HepG2 (cell line): ENCODE data around the gene NCOR2. TPM values are rescaled to one million over a fixed set of nuclear protein-coding genes. Genes with fewer than 3 reads are reported as not detected.

Experiments used
- HNRNPLL ChIP-seq: fragments of 200-400 bp; formaldehyde crosslinking; IDR thresholded peaks from 2 replicates; pipeline ENCODE4 v1.6.1; 2017; ENCODE audit warnings: mild to moderate bottlenecking, low read depth, low read length; ENCODE audit not compliant: poor library complexity, severe bottlenecking
- JUN ChIP-seq: sonication (generic); formaldehyde crosslinking; IDR thresholded peaks from 2 replicates; pipeline ENCODE4 v1.4.0; 2020; ENCODE audit warnings: mild to moderate bottlenecking, missing genetic modification reagents
- KLF11 ChIP-seq: IDR thresholded peaks from 2 replicates; pipeline ENCODE4 v1.6.1; 2016; ENCODE audit warnings: missing compliant biosample characterization
- NAIF1 ChIP-seq: sonication (generic); formaldehyde crosslinking; IDR thresholded peaks from 2 replicates; pipeline ENCODE4 v1.5.0; 2020; ENCODE audit warnings: mild to moderate bottlenecking, missing genetic modification reagents, borderline replicate concordance
- RFX1 ChIP-seq: fragments of 450-650 bp; IDR thresholded peaks from 2 replicates; pipeline ENCODE4 v1.6.1; 2017
- SP5 ChIP-seq: IDR thresholded peaks from 2 replicates; pipeline ENCODE4 v1.6.1; 2016; ENCODE audit warnings: low read depth, borderline replicate concordance
- ZFP37 ChIP-seq: sonication (generic); formaldehyde crosslinking; IDR thresholded peaks from 2 replicates; pipeline ENCODE4 v1.4.0; 2020; ENCODE audit warnings: missing genetic modification reagents, borderline replicate concordance
- ZFX ChIP-seq: sonication (generic); formaldehyde crosslinking; IDR thresholded peaks from 2 replicates; pipeline ENCODE4 v1.4.0; 2020; ENCODE audit warnings: mild to moderate bottlenecking, low read depth, missing genetic modification reagents, moderate library complexity
- ZNF230 ChIP-seq: sonication (generic); formaldehyde crosslinking; IDR thresholded peaks from 2 replicates; pipeline ENCODE4 v1.4.0; 2020; ENCODE audit warnings: mild to moderate bottlenecking, missing genetic modification reagents
- ZNF335 ChIP-seq: sonication (generic); formaldehyde crosslinking; IDR thresholded peaks from 2 replicates; pipeline ENCODE4 v1.4.0; 2020; ENCODE audit warnings: missing genetic modification reagents
- ZNF446 ChIP-seq: sonication (generic); formaldehyde crosslinking; IDR thresholded peaks from 2 replicates; pipeline ENCODE4 v1.5.0; 2020; ENCODE audit warnings: mild to moderate bottlenecking, missing genetic modification reagents
- ZNF572 ChIP-seq: sonication (generic); formaldehyde crosslinking; IDR thresholded peaks from 2 replicates; pipeline ENCODE4 v1.5.1; 2020; ENCODE audit warnings: mild to moderate bottlenecking, missing genetic modification reagents
- ZNF589 ChIP-seq: sonication (generic); formaldehyde crosslinking; conservative IDR thresholded peaks from 2 replicates; pipeline ENCODE4 v1.8.0; 2022; ENCODE audit warnings: mild to moderate bottlenecking, moderate library complexity, missing genetic modification reagents
- ZNF644 ChIP-seq: IDR thresholded peaks from 2 replicates; pipeline ENCODE4 v1.6.1; 2016; ENCODE audit warnings: low read depth
- ZNF691 ChIP-seq: sonication (generic); formaldehyde crosslinking; IDR thresholded peaks from 2 replicates; pipeline ENCODE4 v1.4.0; 2020; ENCODE audit warnings: missing genetic modification reagents, low read depth, mild to moderate bottlenecking, borderline replicate concordance
- ZSCAN29 ChIP-seq: sonication (generic); formaldehyde crosslinking; conservative IDR thresholded peaks from 2 replicates; pipeline ENCODE4 v1.4.0; 2020; ENCODE audit warnings: mild to moderate bottlenecking, missing genetic modification reagents
- polyA plus RNA-seq, 8 experiments: library from polyadenylated mRNA; depleted of rRNA in 3 of 8; stranded (reverse) in 7 of 8; unstranded in 1 of 8; fragments of >200 nt; fragmentation: Illumina TruSeq in 4 of 8; extraction: Trizol in 4 of 8; gene quantifications; 2 replicates each; pipeline versions ENCODE4 v1.2.1 to v1.2.3, GENCODE V29; 2011 to 2016; ENCODE audit warnings: low read depth in 4 of 8, missing spikeins in 1 of 8, mixed read lengths in 1 of 8; ENCODE audit not compliant: insufficient read depth in 1 of 8
- total RNA-seq, 5 experiments: library from RNA; depleted of rRNA; stranded (reverse); fragments of >200 nt; fragmentation: Illumina TruSeq; extraction: Trizol; gene quantifications; 2 replicates each; pipeline ENCODE4 v1.2.3, GENCODE V29; 2016; ENCODE audit warnings: low read depth in 1 of 5
- TF ChIP-seq, protein P1 (sequence below): sonication (generic); formaldehyde crosslinking; IDR thresholded peaks from 2 replicates; pipeline ENCODE4 v1.4.0; 2020; ENCODE audit warnings: mild to moderate bottlenecking, missing genetic modification reagents
- TF ChIP-seq, protein P2 (sequence below): IDR thresholded peaks from 2 replicates; pipeline ENCODE4 v1.6.1; 2016; ENCODE audit warnings: missing biosample characterization, missing genetic modification reagents, low read depth
- TF ChIP-seq, protein P3 (sequence below): conservative IDR thresholded peaks from 2 replicates; pipeline ENCODE4 v1.6.1; 2018; ENCODE audit warnings: missing genetic modification reagents
- TF ChIP-seq, protein P4 (sequence below): sonication (generic); formaldehyde crosslinking; conservative IDR thresholded peaks from 2 replicates; pipeline ENCODE4 v1.8.0; 2022; ENCODE audit warnings: missing genetic modification reagents

NCOR2 gene
- total and polyA plus RNA-seq, 2 of the 13 experiments (the other 11 are each of a cell fraction or from before 2014, with no cell fraction given): 4.5 to 5.7 TPM

DNA sequence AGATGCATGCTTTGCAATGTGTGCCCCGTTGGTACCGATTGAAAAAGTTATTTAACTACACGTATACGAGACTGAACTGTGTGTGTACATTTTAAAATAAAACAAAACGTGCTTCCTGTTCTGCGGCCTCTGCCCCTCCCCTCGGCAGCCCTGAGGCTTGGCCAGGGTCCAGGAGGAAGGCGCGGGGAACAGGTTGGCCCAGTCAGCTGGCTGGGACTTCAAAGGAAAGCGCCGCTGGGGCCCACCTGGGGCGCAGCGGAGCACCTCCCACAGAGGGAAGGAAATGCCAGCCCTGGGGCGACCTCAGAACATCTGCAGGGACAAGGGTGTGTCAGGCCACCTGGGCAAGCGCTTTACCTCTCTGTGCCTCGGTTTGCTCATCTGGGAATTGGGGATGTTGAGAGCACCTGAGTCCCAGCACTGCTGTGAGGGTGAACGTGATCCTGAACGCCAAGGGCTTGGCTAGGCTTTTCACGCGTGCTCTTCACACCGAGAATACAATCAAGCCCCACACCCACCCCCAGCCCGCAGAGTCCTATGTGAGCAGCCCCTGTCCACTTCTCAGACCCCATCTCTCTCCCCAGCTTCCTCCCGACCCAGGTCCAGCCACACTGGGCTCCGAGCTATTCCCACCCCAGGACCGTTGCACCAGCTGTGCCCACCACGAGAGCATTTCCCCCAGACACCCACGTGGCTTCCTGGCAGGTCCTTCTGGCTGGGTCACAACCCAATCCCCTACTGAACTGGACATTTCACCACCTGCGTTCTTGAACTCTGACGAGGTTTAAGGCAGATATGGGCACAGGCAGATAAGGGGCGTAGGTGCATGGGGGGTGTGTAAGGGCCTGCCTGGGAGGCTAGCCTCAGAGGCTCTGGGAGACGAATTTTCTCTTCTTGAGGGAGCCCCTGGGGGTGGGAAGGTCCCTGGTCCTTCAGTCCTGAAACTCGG, 41.9 kb upstream of the NCOR2 start (continued):
- no peak for TF ChIP-seq ZFP37 (CRISPR knock-in tag)
- no peak for TF ChIP-seq ZNF335 (CRISPR knock-in tag)
- no peak for TF ChIP-seq ZFX (CRISPR knock-in tag)
- TF ChIP-seq ZNF230 (CRISPR knock-in tag): no peak
- TF ChIP-seq ZNF572 (CRISPR knock-in tag): no peak
- TF ChIP-seq, protein P1, sequence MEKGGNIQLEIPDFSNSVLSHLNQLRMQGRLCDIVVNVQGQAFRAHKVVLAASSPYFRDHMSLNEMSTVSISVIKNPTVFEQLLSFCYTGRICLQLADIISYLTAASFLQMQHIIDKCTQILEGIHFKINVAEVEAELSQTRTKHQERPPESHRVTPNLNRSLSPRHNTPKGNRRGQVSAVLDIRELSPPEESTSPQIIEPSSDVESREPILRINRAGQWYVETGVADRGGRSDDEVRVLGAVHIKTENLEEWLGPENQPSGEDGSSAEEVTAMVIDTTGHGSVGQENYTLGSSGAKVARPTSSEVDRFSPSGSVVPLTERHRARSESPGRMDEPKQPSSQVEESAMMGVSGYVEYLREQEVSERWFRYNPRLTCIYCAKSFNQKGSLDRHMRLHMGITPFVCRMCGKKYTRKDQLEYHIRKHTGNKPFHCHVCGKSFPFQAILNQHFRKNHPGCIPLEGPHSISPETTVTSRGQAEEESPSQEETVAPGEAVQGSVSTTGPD (CRISPR knock-in tag): no peak
- no peak for TF ChIP-seq KLF11 (CRISPR knock-in tag)
- peak; percentile 97 for TF ChIP-seq SP5 (CRISPR knock-in tag)
- 0 out of 2 replicates have a peak, but pooled peaks have one; percentile 24 for TF ChIP-seq ZSCAN29 (CRISPR knock-in tag)
- TF ChIP-seq RFX1: no peak
- 0 out of 2 replicates have a peak, but pooled peaks have one; percentile 12 for TF ChIP-seq ZNF589 (CRISPR knock-in tag)
- TF ChIP-seq, protein P2, sequence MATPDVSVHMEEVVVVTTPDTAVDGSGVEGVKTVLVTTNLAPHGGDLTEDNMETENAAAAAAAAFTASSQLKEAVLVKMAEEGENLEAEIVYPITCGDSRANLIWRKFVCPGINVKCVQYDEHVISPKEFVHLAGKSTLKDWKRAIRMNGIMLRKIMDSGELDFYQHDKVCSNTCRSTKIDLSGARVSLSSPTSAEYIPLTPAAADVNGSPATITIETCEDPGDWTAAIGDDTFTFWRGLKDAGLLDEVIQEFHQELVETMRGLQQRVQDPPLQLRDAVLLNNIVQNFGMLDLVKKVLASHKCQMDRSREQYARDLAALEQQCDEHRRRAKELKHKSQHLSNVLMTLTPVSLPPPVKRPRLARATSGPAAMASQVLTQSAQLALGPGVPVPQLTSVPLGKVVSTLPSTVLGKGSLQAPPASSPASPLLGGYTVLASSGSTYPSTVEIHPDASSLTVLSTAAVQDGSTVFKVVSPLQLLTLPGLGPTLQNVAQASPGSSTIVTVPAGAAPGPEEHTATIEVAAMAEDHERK (CRISPR knock-in tag): no peak
- peak; percentile 0 for TF ChIP-seq HNRNPLL
- TF ChIP-seq ZNF446 (CRISPR knock-in tag): no peak
- TF ChIP-seq NAIF1: no peak
- TF ChIP-seq, protein P3, sequence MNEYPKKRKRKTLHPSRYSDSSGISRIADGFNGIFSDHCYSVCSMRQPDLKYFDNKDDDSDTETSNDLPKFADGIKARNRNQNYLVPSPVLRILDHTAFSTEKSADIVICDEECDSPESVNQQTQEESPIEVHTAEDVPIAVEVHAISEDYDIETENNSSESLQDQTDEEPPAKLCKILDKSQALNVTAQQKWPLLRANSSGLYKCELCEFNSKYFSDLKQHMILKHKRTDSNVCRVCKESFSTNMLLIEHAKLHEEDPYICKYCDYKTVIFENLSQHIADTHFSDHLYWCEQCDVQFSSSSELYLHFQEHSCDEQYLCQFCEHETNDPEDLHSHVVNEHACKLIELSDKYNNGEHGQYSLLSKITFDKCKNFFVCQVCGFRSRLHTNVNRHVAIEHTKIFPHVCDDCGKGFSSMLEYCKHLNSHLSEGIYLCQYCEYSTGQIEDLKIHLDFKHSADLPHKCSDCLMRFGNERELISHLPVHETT (CRISPR knock-in tag): 0 out of 2 replicates have a peak, but pooled peaks have one; percentile 45
- TF ChIP-seq ZNF691 (CRISPR knock-in tag): no peak; the same call in 1 of the 2 replicates
- TF ChIP-seq JUN: no peak
- no peak for TF ChIP-seq ZNF644 (CRISPR knock-in tag)
- TF ChIP-seq, protein P4, sequence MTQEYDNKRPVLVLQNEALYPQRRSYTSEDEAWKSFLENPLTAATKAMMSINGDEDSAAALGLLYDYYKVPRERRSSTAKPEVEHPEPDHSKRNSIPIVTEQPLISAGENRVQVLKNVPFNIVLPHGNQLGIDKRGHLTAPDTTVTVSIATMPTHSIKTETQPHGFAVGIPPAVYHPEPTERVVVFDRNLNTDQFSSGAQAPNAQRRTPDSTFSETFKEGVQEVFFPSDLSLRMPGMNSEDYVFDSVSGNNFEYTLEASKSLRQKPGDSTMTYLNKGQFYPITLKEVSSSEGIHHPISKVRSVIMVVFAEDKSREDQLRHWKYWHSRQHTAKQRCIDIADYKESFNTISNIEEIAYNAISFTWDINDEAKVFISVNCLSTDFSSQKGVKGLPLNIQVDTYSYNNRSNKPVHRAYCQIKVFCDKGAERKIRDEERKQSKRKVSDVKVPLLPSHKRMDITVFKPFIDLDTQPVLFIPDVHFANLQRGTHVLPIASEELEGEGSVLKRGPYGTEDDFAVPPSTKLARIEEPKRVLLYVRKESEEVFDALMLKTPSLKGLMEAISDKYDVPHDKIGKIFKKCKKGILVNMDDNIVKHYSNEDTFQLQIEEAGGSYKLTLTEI: no peak
